Body of pancreas (tissue), 4 donors: ENCODE data around the gene ATRNL1. TPM values are rescaled to one million over a fixed set of nuclear protein-coding genes. Genes with fewer than 3 reads are reported as not detected.

Experiments used
- ATAC-seq: fragments of 150-250 bp; one replicate; pipeline ENCODE4 v1.9.1; 2016
- DNase-seq, 4 donors: peaks; one replicate each; pipeline ENCODE4 v3.0.0-alpha.2; 2019
- H3K27ac ChIP-seq, 4 donors: fragments of 200-600 bp; sonication (generic); 1 replicate in 3 of 4; 2 replicates in 1 of 4; pipeline versions ENCODE4 v1.5.1 to v1.6.1; 2016 to 2019; ENCODE audit warnings: mild to moderate bottlenecking in 1 of 4, mixed read lengths in 1 of 4, moderate library complexity in 1 of 4
- H3K27me3 ChIP-seq, 2 donors: fragments of 200-600 bp; sonication (generic); one replicate each; pipeline ENCODE4 v1.6.0; 2016; ENCODE audit warnings: mild to moderate bottlenecking in 1 of 2
- H3K36me3 ChIP-seq, 2 donors: fragments of 200-600 bp; sonication (generic); replicated peaks in 1 of 2; 2 replicates each; pipeline ENCODE4 v1.5.1; 2016; ENCODE audit warnings: low read depth in 2 of 2; ENCODE audit not compliant: insufficient read depth in 1 of 2
- H3K4me1 ChIP-seq: fragments of 200-600 bp; sonication (generic); one replicate; pipeline ENCODE4 v1.6.0; 2016
- H3K4me3 ChIP-seq, 2 donors: fragments of 200-600 bp; sonication (generic); 1 replicate in 1 of 2; 2 replicates in 1 of 2; pipeline ENCODE4 v1.5.1; 2016 to 2019
- H3K9me3 ChIP-seq, 3 donors: fragments of 200-600 bp; sonication (generic); 1 replicate in 2 of 3; 2 replicates in 1 of 3; pipeline ENCODE4 v1.5.1; 2016
- POLR2A ChIP-seq, 3 donors: fragments of 450-650 bp; IDR thresholded peaks; one replicate each; pipeline ENCODE4 v1.6.1; 2016; ENCODE audit warnings: antibody characterized with exemption in 3 of 3, mild to moderate bottlenecking in 2 of 3
- WGBS, 2 donors: methylation state at CpG; one replicate each; pipeline ENCODE4 v1.1.5; 2017; 5-methylcytosine and 5-hydroxymethylcytosine counted together
- intact Hi-C: fragments of 100-400 bp; cut with DNase I; formaldehyde crosslinking; loops from one replicate; pipeline ENCODE4 v1.15.1; 2023
- total RNA-seq, 2 donors: library from RNA; depleted of rRNA; stranded (reverse); fragments of >200 nt; gene quantifications; one replicate each; pipeline ENCODE4 v1.1.0, GENCODE V29; 2016
- TF ChIP-seq, protein P1 (sequence below), 7 experiments: fragments of 450-650 bp in 4 of 7; fragments of 200-600 bp in 3 of 7; sonication (generic) in 3 of 7; IDR thresholded peaks; one replicate each; pipeline ENCODE4 v1.5.1; 2016 to 2019; ENCODE audit warnings: antibody characterized with exemption in 7 of 7

Gene ATRNL1
- total RNA-seq, 2 donors from 2014 or later = 3.0 to 6.5 TPM

DNA sequence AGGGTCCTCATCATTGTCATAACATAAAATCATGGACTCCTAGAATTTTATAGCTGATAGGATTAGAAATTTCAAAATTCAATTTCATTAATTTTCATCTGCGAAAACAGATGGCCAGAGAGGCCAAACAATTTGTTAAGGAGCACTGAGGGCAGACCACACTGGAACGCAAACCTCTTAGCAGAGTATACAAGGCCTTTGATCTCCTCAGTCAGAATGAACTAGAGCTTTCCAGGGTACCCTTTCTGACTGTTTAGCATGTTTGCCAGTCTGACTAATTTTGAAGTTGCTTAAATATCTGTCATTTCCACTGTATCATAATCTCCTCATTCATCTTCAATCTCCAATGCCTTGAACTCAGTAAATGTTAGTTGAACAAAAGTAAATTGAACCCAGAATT is 41.9 kb upstream of the ATRNL1 start:
- peaks cover 10% of the 10 kb centered on the region for H3K4me1 ChIP-seq
- no peak overlapping the region for H3K4me3 ChIP-seq
- H3K27me3 ChIP-seq = no peaks in the 10 kb centered on the region
- TF ChIP-seq, protein P1, sequence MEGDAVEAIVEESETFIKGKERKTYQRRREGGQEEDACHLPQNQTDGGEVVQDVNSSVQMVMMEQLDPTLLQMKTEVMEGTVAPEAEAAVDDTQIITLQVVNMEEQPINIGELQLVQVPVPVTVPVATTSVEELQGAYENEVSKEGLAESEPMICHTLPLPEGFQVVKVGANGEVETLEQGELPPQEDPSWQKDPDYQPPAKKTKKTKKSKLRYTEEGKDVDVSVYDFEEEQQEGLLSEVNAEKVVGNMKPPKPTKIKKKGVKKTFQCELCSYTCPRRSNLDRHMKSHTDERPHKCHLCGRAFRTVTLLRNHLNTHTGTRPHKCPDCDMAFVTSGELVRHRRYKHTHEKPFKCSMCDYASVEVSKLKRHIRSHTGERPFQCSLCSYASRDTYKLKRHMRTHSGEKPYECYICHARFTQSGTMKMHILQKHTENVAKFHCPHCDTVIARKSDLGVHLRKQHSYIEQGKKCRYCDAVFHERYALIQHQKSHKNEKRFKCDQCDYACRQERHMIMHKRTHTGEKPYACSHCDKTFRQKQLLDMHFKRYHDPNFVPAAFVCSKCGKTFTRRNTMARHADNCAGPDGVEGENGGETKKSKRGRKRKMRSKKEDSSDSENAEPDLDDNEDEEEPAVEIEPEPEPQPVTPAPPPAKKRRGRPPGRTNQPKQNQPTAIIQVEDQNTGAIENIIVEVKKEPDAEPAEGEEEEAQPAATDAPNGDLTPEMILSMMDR (IDR thresholded peaks at IDR 0.05) = no peak
- no peak for TF ChIP-seq POLR2A (IDR thresholded peaks at IDR 0.05)
- H3K36me3 ChIP-seq = no peaks in the 10 kb centered on the region
- H3K9me3 ChIP-seq = no peaks in the 10 kb centered on the region
- intact Hi-C loops = no loop called here
- H3K27ac ChIP-seq = no peak overlapping the region
- ATAC-seq = no peak
- 89 to 95% methylated on average over 2 of the region's 2 CpGs for WGBS, 2 donors
- no peak for DNase-seq

DNA sequence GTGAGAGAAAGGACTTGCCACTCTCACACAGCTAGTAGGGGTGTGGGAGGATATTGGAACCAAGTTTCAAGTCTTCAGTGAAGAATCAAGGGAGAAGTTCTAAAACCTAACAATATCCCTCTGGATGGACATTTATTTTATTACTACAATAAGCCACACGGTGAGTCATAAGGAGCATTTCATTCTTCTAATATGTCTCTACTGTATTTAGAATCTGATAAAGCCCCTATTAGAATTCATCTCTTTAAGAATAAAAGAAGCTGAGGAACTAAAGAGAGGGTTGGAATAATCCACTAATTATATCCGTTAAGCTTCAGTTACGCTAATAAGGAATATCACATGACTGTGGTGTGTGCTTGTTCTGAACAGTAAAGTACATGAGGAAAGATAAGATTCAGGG is 40.9 kb upstream of the ATRNL1 start:
- Histone ChIP-seq H3K27ac (no peak overlapping the region), H3K27me3 (no peaks in the 10 kb centered on the region), H3K9me3 (no peaks in the 10 kb centered on the region), H3K4me1 (peaks cover 10% of the 10 kb centered on the region), H3K36me3 (no peaks in the 10 kb centered on the region), H3K4me3 (no peak overlapping the region)
- 76 to 85% methylated on average over 3 of the region's 3 CpGs for WGBS, 2 donors
- DNase-seq (no peak), ATAC-seq (no peak)
- intact Hi-C loops = no loop called here
- TF ChIP-seq, protein P1 (IDR thresholded peaks at IDR 0.05) = no peak
- no peak for TF ChIP-seq POLR2A (IDR thresholded peaks at IDR 0.05)

DNA sequence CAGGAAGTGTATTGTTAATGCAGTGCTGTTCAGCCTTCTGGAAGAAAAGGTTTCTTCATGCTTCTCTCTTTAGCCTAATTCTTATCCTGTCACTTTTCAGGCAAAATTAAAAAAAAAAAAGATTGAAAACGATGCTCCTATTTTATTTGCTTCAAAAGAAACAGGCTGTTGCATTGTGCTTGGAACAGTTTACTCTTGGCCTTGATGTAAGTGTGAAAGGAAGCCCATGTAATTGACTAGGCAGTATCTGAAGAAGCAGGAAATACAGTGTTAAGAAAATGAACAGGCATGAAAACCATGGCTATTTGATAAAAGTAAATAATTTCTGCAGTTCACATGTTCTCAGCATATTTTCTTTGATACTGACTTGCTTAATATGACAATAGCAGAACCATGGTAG is 40.4 kb upstream of the ATRNL1 start:
- ATAC-seq (no peak), DNase-seq (no peak)
- peaks cover 10% of the 10 kb centered on the region for H3K4me1 ChIP-seq
- no peak overlapping the region for H3K27ac ChIP-seq
- intact Hi-C loops = no loop called here
- TF ChIP-seq, protein P1 (IDR thresholded peaks at IDR 0.05) = no peak
- TF ChIP-seq POLR2A (IDR thresholded peaks at IDR 0.05) = no peak
- no peaks in the 10 kb centered on the region for H3K36me3 ChIP-seq
- H3K27me3 ChIP-seq = no peaks in the 10 kb centered on the region
- no peak overlapping the region for H3K4me3 ChIP-seq
- 39% methylated on average over 1 of the region's 1 CpG for WGBS, 2 donors
- H3K9me3 ChIP-seq = no peaks in the 10 kb centered on the region

DNA sequence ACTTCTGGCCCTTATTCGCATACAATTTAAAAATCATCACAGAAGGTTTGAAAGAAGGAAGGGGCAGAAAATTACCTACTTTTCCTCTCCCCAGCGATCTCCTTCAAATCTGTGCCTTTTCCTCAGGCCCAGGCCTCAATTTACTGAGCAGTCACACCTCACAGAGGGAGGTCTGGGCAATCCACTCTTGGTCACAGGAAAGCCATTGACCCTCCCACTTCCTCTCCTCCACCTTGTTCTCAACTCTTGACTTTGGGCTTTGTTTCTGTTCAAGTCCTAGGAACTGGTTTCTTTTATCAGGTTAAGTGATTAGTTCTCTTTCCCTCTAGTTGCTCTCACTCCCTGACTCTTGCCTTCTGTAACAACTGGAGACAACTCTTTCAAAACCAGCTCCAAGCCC is 37.0 kb upstream of the ATRNL1 start:
- Histone ChIP-seq H3K9me3 (no peaks in the 10 kb centered on the region), H3K4me3 (no peak overlapping the region), H3K4me1 (no peaks in the 10 kb centered on the region), H3K36me3 (no peaks in the 10 kb centered on the region), H3K27ac (no peak overlapping the region), H3K27me3 (no peaks in the 10 kb centered on the region)
- intact Hi-C loops = no loop called here
- 90 to 93% methylated on average over 2 of the region's 2 CpGs for WGBS, 2 donors
- ATAC-seq (no peak), DNase-seq (no peak)
- TF ChIP-seq, protein P1 (IDR thresholded peaks at IDR 0.05) = no peak
- TF ChIP-seq POLR2A (IDR thresholded peaks at IDR 0.05) = no peak

DNA sequence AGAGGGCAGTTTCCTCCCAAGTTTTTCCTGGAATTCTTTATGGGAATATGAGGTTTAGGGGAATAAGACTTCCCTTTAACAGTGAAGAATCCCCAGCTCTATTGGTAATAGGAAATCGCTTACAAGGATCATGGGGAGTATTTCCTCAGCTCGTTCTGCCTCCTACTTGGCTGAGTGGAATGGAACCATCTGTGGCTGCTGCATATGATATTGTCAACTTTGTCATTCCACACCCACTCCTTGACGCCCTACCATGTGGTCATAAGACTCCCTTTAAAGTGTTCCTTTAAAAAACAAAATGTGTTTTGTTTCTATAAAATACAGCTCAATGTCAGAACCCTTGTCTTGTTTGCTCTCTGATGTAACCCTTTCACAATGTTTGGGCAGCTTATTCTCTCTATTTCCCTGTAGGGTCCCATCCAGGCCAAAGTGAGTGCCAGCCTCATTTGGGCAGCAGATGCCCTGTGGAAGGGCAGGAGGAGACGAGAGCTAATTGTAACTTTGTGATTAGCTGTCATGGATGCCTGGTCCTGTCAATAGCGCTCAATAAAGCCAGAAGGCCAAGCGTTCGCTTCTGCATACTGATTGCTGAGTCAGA is 33.8 kb upstream of the ATRNL1 start:
- Histone ChIP-seq H3K36me3 (no peaks in the 10 kb centered on the region), H3K4me1 (no peaks in the 10 kb centered on the region), H3K27me3 (no peaks in the 10 kb centered on the region), H3K4me3 (no peak overlapping the region), H3K27ac (no peak overlapping the region), H3K9me3 (no peaks in the 10 kb centered on the region)
- WGBS, 2 donors = 81 to 85% methylated on average over 7 of the region's 7 CpGs
- intact Hi-C loops = no loop called here
- ATAC-seq (no peak), DNase-seq (no peak)
- TF ChIP-seq, protein P1 (IDR thresholded peaks at IDR 0.05) = no peak
- no peak for TF ChIP-seq POLR2A (IDR thresholded peaks at IDR 0.05)
